ENCODE measurements around the gene CUX1.
"Not testable (repeated sequence)": the region's sequence is repeated elsewhere in the genome, so short reads cannot be mapped to it uniquely, and the experiment has no call there.

The CUX1 gene

DNA sequence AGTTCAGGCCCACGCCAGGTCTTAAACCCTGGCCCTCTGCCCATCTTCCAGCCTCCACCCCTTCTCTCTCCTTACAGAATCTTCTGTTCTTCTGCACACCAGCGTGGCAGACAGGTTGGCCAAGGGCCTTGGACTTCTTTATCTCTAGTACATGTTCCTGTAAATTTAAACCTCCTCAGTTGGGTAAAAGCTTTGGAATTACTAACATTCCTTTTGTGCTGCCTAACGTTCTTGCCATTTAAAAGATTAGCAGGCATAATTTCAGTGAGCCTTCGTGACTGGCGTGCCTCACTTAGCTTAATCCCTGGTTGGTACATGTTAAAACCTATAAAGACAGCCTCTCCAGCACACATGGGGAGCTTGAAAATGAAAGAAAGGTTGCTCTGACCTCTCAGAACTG, 192.2 kb downstream of the CUX1 start:
- DNase-seq (ENCODE audit: low read depth): no peak

DNA sequence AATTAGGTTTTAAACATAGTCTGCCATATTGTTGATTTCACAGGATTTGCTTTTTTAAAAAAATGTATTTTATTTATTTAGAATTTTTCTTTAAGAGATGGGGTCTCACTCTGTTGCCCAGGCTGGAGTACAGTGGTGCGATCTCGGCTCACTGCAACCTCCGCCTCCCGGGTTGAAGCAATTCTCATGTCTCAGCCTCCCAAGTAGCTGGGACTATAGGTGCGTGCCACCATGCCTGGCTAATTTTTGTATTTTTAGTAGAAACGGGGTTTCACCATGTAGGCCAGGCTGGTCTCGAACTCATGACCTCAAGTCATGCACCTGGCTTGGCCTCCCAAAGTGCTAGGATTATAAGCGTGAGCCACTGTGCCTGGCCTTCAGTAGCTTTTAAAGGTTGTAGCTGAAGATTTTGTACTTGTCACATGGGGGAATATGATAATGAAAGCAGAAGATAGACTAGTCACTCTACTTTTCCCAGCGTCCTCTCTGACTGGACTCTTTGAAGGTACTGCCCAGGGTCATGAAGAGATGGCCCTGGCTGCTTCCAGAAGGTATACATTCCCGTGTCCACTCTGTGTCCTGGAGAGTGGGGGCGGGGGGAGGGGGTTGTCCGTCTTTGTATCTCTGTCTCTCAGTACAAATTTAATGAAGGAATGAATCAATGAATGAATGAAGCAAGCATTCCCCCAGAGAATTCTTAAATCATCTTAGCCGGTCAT, 194.8 kb downstream of the CUX1 start:
- DNase-seq (ENCODE audit: low read depth): not testable (repeated sequence)

DNA sequence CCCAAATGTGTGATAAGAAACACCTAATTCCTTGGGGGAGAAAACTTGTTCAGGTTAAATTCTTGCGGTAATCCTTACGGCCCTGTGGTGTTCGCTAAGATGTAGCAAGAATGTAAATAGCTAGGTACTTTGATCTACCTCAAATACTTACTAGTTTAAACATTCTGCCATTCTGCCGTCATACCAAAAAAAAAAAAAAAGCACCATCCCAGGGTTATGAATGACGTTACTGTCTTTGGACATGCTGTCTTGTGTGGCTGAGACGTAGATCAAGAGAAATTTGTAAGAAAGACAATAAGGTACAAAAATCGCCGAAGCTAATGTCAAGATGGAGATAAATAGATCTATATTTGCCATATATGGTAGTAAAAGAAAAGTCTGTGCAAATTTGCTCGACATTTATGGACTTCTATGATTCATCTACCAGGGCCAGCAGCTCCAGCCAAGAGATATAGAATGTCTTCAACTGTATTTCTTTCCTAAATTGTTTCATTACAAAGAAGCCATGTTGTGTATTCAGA, 195.6 kb downstream of the CUX1 start:
- DNase-seq (ENCODE audit: low read depth): no peak

DNA sequence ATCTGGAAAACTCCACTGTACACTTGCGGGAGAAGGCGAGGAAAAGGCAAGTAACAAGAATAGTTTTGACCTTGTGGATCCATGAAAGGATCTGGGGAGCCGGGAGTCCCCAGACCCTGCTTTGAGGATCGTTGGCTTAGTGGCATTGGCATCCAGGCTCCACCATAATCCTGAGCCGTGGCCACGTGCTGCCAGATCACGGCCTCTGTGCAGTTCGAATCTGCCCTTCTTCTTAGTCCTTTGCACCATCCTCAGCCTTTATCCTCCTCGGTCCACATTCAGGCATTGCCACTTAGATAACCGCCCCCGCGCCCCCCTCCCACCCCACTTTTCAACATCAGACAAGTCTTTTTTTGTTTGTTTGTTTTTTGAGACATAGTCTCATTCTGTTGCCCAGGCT, 201.4 kb downstream of the CUX1 start:
- DNase-seq (ENCODE audit: low read depth): no peak

DNA sequence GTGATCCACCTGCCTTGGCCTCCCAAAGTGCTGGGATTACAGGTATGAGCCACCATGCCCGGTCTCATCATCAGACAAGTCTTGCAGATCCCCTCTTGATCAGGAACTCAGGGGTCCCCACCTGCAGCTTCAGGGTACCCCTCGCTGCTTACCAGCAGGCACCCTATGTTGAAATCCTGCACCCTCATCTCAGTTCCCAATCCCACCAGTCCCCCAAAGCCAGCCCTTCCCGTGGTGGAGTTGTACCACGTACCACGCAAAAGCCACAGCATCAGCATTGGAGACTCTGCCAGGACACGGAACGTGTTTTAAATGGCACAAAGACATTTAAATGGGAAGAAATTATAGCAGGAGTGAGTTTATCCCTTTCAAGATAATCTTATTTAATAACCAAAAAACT, 202.0 kb downstream of the CUX1 start:
- DNase-seq (ENCODE audit: low read depth): no peak

DNA sequence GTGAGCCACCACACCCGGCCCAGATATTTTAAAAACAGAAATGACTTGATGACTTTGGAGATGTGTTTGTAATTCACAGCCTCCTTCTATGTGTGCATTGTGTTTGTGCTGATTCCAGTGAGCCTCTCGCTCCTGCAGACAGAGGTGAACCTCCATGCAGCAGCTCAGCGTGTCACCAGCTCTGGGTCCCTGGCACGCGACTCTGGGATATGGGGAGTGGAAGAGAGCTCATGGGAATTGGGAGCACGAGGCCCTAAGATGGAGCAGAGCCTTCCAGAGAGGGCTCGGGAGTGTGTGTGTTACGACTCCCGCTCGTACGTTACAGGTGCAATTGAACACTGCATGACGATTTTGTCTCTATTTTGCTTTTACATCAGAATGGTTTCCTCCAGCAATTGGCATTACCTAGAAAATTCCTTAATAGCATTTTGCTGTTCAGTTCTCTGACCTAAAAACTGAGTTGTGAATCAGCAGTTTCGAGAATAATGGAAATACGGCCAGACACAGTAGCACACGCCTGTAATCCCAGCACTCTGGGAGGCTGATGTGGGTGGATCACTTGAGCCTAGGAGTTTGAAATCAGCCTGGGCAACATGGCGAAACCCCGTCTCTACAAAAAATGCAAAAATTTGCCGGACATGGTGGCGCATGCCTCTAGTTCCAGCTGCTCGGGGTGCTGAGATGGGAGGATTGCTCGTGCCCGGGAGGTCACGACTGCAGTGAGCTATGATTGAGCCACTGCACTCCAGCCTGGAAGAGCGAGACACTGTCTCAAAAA, 204.6 kb downstream of the CUX1 start:
- no peak for DNase-seq (ENCODE audit: low read depth)

DNA sequence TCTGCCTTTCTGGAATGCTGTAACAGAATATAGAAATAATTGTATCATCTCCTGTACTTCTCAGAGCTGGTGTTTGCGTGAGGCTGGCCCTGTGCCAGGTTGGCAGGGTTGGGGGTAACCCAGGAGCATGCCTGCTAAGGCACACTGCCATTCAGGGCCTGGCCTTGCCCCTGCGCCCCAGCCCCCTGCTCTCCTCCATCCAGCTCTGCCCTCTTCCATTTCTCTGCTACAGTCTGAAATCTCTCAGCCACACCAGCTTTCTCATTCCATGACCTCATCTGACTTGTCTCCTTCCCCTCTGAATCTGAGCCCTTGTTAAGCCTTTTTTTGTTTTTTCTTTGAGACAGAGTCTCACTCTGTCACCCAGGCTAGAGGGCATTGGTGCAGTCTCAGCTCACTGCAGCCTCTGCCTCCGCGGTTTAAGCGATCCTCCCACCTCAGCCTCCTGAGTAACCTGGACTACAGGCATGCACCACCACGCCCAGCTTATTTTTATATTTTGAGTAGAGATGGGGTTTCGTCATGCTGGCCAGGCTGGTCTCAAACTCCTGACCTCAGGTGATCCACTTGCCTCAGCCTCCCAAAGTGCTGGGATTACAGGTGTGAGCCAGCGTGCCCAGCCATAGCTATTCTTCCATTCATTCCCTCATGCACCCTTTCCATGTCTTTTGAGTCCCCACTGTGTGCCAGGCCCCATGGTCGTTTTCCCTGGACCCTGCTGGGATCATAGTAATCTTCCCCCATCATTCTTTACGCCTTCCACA, 206.8 kb downstream of the CUX1 start:
- DNase-seq (ENCODE audit: low read depth): no peak

DNA sequence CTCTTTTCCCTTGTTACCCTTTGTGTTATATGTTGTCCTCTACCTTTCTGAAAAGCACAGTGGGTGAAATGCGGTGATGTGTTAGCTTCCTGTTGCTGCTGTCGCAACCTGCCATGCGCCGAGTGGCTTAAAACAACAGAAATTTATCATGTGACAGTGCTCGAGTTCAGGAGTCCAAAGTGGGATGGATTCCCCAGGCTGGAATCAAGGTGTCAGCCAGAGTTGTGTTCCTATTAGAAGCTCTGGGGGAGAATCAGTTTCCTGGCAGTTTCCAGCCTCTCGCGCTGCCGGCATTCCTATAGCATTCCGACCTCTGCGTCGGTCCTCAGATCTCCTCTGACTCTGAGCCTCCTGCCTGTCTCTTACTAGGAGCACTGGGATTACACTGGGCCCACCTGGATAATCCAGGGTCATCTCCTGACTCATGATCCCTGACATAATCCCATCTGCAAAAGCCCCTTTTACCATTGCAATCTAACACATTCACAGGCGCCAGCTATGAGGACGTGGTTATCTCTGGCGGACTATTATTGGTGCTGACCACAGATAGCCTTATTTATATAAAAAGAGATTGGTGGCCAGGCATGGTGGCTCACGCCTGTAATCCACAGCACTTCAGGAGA, 207.5 kb downstream of the CUX1 start:
- DNase-seq (ENCODE audit: low read depth): no peak

DNA sequence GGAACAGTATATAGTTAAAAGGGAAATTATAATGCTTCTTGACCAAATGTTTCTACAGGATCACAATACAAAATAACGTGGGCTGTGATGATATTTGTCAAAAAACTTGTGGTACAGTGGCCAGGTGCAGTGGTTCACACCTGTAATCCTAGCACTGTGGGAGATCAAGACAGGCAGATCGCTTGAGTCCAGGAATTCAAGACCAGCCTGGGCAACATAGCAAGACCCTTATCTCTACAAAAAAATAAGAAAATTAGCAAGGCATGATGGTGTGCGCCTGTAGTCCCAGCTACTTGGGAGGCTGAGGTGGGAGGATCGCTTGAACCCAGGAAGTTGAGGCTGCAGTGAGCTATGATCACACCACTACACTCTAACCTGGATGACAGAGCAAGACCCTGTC, 208.4 kb downstream of the CUX1 start:
- not testable (repeated sequence) for DNase-seq (ENCODE audit: low read depth)

DNA sequence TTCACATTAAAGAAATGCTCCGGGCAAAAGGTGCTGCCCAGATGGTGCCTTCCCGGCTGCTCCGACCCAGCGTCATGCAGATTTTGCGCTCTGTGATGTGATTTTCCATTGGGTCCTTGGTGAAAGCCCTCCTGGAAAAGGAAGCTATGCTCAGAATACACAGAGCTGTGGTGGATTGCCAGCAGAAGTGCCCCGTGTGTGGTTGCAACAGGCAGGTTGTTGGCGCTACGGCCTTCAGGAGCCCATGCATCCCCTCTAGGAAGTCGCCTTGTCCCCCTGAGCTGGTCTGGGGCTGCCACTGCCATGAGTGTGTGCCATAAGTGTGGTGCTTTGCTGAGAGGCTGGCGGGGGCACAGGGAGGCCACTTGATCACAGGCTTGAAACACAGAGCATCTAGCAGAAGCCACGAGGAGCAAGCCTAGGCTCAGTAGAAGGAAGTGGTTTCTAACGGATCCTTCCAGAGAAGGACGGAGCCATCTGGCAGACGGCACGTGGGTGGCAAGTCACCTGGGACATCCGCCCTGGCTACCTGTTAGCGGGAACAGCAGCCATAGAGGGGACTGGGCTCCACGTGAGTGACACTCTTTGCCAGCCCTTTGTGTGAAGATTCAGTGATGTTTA, 210.9 kb downstream of the CUX1 start:
- no peak for DNase-seq (ENCODE audit: low read depth)

DNA sequence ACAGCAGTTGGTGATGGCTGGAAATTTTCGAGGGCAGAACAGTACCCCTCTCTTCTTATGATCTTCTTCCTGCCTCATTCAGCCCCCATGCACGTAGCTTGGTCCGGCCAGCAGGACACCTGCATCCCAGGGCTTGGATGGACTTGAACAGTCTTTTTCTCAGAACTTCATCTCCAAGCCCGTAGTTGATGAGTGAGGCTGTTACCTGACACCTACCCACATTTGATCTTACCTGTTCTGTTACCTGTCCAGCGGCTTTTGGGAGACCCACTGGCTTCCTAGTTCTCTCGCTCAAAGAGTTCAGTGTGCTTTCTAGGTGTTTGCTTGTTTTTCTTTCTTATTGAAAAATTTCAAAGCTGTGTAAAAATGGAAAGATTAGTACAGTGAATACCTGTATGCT, 212.2 kb downstream of the CUX1 start:
- DNase-seq (ENCODE audit: low read depth): no peak

DNA sequence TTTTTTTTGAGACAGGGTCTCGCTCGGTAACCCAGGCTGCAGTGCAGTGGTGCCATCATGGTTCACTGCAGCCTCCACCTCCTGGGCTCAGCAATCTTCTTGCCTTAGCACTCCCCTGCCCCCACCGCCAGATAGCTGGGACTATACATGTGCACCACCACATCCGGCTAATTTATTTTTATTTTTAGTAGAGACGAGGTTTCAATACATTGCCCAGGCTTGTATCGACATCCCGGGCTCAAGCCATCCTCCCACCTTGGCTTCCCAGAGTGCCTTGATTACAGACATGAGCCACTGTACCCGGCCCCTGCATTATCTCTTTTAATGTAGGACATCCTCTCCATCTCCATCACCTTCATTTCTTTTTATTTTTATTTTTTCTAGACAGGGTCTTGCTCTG, 213.3 kb downstream of the CUX1 start:
- no peak for DNase-seq (ENCODE audit: low read depth)

DNA sequence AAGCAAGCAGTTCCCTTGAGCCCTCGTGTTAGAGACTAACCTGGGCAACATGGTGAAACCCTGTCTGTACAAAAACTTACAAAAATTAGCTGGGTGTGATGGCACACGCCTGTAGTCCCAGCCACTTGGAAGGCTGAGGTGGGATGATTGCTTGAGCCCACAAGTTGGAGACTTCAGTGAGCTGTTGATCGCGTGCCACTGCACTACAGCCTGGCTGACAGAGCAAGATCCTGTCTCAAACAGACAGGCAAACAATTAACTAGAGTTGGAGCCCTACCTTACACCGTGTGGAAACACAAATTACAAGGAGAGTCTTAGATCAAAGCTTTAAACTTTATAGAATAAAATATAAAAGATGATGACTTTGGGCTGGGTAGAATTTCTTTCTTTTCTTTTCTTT, 219.5 kb downstream of the CUX1 start:
- DNase-seq (ENCODE audit: low read depth): no peak

DNA sequence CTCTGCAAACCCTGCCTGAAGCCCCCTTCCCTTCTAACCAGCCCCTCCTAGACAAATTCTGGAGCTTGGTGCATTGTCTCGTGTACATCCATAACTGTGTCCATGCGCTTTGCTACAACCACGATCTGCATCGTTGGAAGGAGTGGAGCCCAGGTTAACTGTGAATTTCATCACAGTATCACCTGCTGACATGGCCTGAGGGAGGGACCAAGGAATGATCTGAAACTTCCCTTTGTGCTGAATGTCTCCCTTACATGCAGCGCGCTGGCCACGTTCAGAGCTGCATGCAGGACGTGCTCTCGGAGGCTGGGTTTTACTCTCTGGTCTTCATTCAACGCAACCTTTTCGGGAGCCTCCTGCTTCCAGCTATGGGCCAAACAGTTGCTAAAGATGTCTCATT, 222.3 kb downstream of the CUX1 start:
- DNase-seq (ENCODE audit: low read depth): no peak

DNA sequence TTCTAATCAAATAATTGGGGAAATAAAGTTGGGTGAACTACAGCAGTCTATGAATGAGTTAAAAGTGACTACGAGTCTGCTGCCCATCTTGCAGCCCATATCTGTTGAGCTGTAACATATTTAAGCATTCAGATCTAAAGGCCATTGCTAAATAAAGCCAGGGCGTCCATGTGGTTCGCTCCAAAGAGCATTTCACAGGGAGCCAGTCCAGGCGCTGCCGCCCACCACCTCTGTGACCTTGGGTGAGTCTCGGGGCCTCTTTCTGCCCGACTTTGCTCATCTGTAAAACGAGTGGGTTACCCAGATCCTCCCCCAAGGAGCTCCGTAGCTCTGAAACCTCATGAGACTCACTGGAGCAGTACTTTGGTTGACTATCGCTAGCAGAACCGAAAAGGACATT, 223.1 kb downstream of the CUX1 start:
- no peak for DNase-seq (ENCODE audit: low read depth)

DNA sequence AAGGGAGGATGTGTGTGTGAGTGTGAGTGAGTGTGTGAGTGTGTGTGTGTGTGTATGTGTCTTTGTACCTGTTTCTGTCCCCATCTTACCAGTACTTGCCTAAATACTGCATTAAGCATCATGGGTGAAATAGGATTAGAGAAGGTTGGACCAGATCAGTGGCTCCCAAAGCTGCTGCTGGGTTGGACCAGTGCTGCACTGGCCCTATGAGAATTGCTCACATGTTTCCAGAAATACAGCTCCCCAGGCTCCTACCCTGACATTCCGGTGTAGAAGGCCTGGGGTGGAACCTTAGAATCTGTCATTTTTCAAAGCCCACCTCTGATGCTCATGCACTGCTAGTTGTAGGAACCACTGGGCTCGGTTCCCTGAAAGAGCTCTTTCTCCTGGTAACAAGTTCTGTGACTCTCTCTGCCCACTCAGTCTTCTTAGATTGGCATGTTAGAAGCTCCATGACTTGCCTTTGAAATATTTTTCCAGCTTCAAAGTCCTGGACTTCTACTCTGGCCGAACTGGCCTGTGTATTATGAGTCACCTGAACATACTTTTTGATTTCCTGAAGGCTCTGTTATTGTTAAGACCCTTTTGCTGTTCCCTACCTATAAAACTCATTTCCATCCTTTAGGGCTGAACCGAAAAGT, 224.7 kb downstream of the CUX1 start:
- no peak for DNase-seq (ENCODE audit: low read depth)

DNA sequence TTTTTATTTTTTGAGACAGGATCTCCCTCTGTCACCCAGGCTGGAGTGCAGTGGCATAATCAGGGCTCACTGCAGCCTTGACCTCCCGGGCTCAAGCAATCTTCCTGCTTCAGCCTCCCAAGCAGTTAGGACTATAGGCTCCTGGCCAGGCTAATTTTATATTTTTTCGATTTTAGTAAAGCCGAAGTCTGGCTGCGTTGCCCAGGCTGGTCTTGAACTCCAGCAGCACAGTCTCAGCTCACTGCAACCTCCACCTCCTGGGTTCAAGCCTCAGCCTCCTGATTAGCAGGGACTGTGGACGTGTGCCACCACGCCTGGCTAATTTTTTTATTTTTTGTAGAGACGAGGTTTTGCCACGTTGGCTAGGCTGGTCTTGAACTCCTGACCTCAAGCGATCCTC, 225.4 kb downstream of the CUX1 start:
- DNase-seq (ENCODE audit: low read depth): not testable (repeated sequence)

DNA sequence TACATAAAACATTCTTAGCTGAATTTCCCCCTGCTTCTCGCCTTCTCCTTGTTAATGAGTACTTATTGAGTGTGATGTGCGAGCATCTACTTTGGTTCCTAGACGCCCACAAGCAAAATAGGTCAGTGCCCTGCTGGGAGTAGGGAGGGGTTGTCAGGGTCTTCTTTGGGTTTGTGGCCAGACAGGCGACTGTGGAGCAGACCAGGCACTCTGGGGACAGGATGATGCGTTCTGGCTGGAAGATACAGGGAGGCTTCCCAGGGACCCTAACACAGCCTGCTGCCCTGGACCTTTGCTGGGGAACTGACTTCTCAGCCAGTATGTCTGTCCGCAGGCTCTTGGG, 227.2 kb downstream of the CUX1 start:
- DNase-seq (ENCODE audit: low read depth): no peak

DNA sequence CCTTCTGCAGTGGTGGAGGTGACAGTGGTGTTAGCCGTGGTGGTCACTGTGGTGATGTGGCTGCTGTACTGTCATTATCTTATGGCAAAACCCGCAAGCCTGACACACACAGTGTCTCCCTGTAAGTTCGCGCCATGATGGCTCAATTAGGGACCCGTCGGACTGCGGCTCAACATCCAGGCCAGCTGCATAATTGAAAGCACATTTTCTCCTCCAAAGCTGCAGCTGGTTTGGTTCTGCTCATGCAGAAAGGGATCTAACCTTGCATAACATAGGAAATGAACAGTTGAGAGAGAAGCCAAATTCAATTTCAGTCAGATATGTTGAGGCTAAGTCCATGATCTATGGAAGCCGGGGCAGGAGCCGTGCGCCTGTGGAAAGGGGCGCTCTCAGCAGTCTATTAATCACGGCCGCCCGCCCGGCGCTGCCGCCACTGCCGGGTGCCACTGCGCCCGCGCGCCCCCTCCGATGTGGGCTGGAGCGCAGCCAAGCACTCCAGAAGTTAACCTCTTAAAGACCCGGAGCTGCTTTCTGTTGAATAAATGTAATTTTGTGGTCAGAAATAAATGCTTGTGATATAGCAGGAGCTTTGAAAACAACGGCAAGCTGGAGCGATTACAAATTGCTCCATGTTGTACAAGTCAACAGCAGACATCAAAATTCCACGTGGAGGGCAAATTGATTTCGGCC, 227.7 kb downstream of the CUX1 start:
- no peak for DNase-seq (ENCODE audit: low read depth)

DNA sequence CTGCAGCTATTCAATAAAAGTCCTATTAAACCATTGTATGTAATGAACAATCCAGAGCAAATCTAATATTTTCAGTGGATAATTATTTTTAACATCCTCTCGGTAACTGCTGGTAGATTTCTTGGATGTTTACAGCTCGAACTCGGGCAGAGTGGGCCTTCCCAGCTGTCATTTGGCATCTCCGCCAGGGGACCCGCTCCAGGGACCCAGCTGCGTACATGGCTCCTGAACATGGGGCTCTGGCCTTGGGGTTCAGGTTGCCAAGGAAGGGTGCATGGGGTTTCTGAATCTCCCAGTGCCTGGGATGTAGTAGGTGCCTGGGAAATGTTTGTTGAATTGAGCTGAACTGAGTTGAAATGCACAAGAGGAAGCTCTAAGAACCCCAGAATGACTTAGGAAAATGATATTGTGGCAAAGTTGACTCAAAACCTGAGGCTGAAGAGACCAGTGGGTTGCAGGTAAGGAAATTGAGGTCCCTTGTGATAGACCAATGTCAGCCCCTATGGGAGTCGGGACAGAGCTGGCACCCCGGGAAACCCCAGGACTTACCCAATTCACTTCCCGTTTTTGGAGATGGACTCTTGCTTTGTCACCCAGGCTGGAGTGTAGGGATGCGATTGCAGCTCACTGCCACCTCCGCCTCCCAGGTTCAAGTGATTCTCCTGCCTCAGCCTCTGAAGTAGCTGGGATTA, 228.4 kb downstream of the CUX1 start:
- DNase-seq (ENCODE audit: low read depth): no peak

All from stimulated activated CD8-positive, alpha-beta memory T cell treated with anti-CD3 and anti-CD28 coated beads, Interleukin-12 subunit alpha, Interleukin-12 subunit beta, amount 100 ng/mL, for 1 hour (primary cell).